ENCODE data around the gene NRXN3. TPM values are rescaled to one million over a fixed set of nuclear protein-coding genes. Genes with fewer than 3 reads are reported as not detected.

NRXN3 gene
- total RNA-seq, 1 donor from 2014 or later, result 18.0 TPM

DNA sequence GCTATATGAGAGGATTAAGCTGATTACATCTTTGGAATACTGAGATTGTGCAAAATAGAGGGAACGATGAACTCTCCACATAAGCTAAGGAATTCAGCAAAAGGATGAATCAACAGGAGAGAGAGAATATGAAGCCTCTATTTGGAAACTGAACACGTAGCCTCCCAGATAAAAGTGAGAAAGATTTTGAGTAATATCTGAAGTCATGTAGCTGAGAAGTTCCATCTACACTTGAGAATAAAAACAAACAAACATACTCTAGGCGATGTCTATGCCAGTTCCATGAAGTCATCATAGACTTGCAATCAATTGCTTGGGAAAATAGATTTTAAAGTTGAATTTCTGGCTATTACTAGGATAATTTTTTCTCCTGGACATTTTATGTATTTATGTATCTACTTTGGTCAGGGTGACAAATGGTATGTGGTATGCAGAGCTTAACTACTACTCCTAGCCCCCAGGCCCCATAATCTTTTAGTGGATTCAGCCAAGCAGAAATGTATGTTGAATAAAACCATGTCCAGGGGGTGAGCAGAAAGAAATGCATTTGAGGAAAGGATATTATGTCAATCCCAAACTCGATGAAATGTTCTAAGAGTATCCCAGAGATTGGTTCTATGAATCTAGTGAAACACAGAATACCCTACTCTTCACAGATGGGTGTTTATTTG is 1413.7 kb downstream of the NRXN3 start:
- Histone ChIP-seq H3K4me3 (ENCODE audit: insufficient read depth, low read depth, low read length) (peak overlapping the region; percentile 1), H3K27me3 (ENCODE audit: insufficient read depth, low read length) (no peaks in the 10 kb centered on the region), H3K9me3 (ENCODE audit: insufficient read depth, low read depth, low read length) (no peaks in the 10 kb centered on the region), H4K20me1 (ENCODE audit: insufficient read depth, low read length) (no peaks in the 10 kb centered on the region), H3K79me2 (ENCODE audit: insufficient read depth, low read length) (no peaks in the 10 kb centered on the region), H2AFZ (ENCODE audit: low read depth, low read length) (no peak overlapping the region), H3K27ac (ENCODE audit: low read depth, low read length) (peak overlapping the region; percentile 92), H3K4me2 (ENCODE audit: low read length) (peak overlapping the region; percentile 55), H3K36me3 (ENCODE audit: insufficient read depth, low read length) (no peaks in the 10 kb centered on the region), H3K9ac (ENCODE audit: low read length) (peak overlapping the region; percentile 69), H3K4me1 (ENCODE audit: insufficient read depth, low read length) (peaks cover 46% of the 10 kb centered on the region)
- FAIRE-seq, result no peak
- no peaks in the 10 kb centered on the region for H3K27me3 Mint-ChIP-seq (ENCODE audit: low read depth, unreplicated experiment)
- no peak overlapping the region for H3K4me3 Mint-ChIP-seq (ENCODE audit: unreplicated experiment)
- no peaks in the 10 kb centered on the region for H3K36me3 Mint-ChIP-seq (ENCODE audit: low read depth, unreplicated experiment)
- peak; percentile 86 for DNase-seq (ENCODE audit: low read depth)
- H3K27ac Mint-ChIP-seq (ENCODE audit: unreplicated experiment), result peak overlapping the region; percentile 90
- TF ChIP-seq, protein P1, sequence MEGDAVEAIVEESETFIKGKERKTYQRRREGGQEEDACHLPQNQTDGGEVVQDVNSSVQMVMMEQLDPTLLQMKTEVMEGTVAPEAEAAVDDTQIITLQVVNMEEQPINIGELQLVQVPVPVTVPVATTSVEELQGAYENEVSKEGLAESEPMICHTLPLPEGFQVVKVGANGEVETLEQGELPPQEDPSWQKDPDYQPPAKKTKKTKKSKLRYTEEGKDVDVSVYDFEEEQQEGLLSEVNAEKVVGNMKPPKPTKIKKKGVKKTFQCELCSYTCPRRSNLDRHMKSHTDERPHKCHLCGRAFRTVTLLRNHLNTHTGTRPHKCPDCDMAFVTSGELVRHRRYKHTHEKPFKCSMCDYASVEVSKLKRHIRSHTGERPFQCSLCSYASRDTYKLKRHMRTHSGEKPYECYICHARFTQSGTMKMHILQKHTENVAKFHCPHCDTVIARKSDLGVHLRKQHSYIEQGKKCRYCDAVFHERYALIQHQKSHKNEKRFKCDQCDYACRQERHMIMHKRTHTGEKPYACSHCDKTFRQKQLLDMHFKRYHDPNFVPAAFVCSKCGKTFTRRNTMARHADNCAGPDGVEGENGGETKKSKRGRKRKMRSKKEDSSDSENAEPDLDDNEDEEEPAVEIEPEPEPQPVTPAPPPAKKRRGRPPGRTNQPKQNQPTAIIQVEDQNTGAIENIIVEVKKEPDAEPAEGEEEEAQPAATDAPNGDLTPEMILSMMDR (IDR thresholded peaks at IDR 0.05; ENCODE audit: insufficient read depth, low read depth, low read length), result no peak
- no peak for TF ChIP-seq EZH2 (IDR thresholded peaks at IDR 0.05; ENCODE audit: insufficient read depth, low read length)
- no peaks in the 10 kb centered on the region for H3K9me3 Mint-ChIP-seq (ENCODE audit: unreplicated experiment)
- peaks cover 65% of the 10 kb centered on the region for H3K4me1 Mint-ChIP-seq (ENCODE audit: low read depth, unreplicated experiment)

DNA sequence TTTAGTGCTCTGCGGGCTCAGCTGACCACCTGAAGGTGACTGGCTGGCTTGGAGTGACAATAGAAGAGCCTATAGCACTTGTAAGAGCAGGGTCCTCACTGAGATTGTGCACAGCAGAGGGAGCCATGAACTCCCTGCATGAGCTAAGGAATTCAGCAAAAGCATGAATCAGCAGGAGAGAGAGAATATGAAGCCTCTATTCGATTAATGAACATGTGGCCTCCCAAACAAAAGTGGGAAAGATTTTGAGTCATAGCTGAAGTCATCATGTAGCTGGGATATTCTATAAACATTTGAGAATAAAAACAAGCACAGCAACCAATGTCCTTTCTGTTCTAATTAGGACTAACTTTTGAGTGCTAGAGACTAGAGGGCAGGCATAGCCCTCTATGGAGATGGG is 1414.5 kb downstream of the NRXN3 start:
- Histone ChIP-seq H3K9me3 (ENCODE audit: insufficient read depth, low read depth, low read length) (no peaks in the 10 kb centered on the region), H3K4me2 (ENCODE audit: low read length) (peak overlapping the region; percentile 55), H3K36me3 (ENCODE audit: insufficient read depth, low read length) (no peaks in the 10 kb centered on the region), H3K27me3 (ENCODE audit: insufficient read depth, low read length) (no peaks in the 10 kb centered on the region), H4K20me1 (ENCODE audit: insufficient read depth, low read length) (no peaks in the 10 kb centered on the region), H2AFZ (ENCODE audit: low read depth, low read length) (no peak overlapping the region), H3K4me1 (ENCODE audit: insufficient read depth, low read length) (peaks cover 46% of the 10 kb centered on the region), H3K9ac (ENCODE audit: low read length) (peak overlapping the region; percentile 71), H3K4me3 (ENCODE audit: insufficient read depth, low read depth, low read length) (peak overlapping the region; percentile 1), H3K79me2 (ENCODE audit: insufficient read depth, low read length) (no peaks in the 10 kb centered on the region), H3K27ac (ENCODE audit: low read depth, low read length) (peak overlapping the region; percentile 92)
- Mint-ChIP-seq H3K36me3 (ENCODE audit: low read depth, unreplicated experiment) (no peaks in the 10 kb centered on the region), H3K4me1 (ENCODE audit: low read depth, unreplicated experiment) (peaks cover 65% of the 10 kb centered on the region), H3K4me3 (ENCODE audit: unreplicated experiment) (no peak overlapping the region), H3K27me3 (ENCODE audit: low read depth, unreplicated experiment) (no peaks in the 10 kb centered on the region), H3K27ac (ENCODE audit: unreplicated experiment) (peak overlapping the region; percentile 90), H3K9me3 (ENCODE audit: unreplicated experiment) (no peaks in the 10 kb centered on the region)
- DNase-seq (ENCODE audit: low read depth) (peak; percentile 97), FAIRE-seq (peak; percentile 9)
- TF ChIP-seq EZH2 (IDR thresholded peaks at IDR 0.05; ENCODE audit: insufficient read depth, low read length), result no peak
- TF ChIP-seq, protein P1 (IDR thresholded peaks at IDR 0.05; ENCODE audit: insufficient read depth, low read depth, low read length), result peak; percentile 50

DNA sequence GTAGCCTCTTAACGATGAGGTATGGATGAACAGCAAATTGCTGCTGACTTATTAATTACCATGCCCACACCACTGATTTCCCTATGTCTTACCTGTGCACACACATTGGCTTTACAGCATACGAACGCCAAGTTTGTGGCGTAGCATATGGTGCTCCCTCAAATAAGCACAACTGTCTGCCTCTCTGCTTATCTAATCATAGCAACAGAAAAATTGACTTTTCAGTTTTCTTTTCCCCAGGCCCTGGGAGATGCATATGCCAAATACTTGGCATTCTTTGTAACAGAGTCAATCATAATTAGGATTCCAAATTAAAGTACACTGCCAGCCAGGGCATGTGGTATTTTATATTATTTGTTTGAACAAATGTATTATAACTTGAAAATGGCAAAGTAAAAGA is 1415.7 kb downstream of the NRXN3 start:
- H3K27ac ChIP-seq (ENCODE audit: low read depth, low read length), result peak overlapping the region; percentile 92

More for the DNA sequence above, 1415.7 kb downstream of the NRXN3 start:
- FAIRE-seq, result no peak
- Histone ChIP-seq H4K20me1 (ENCODE audit: insufficient read depth, low read length) (no peaks in the 10 kb centered on the region), H3K9ac (ENCODE audit: low read length) (peak overlapping the region; percentile 31), H3K4me2 (ENCODE audit: low read length) (peak overlapping the region; percentile 17), H3K4me3 (ENCODE audit: insufficient read depth, low read depth, low read length) (no peak overlapping the region), H3K4me1 (ENCODE audit: insufficient read depth, low read length) (peaks cover 41% of the 10 kb centered on the region), H3K36me3 (ENCODE audit: insufficient read depth, low read length) (no peaks in the 10 kb centered on the region), H3K27me3 (ENCODE audit: insufficient read depth, low read length) (no peaks in the 10 kb centered on the region), H3K9me3 (ENCODE audit: insufficient read depth, low read depth, low read length) (no peaks in the 10 kb centered on the region), H2AFZ (ENCODE audit: low read depth, low read length) (no peak overlapping the region), H3K79me2 (ENCODE audit: insufficient read depth, low read length) (no peaks in the 10 kb centered on the region)
- Mint-ChIP-seq H3K27ac (ENCODE audit: unreplicated experiment) (peak overlapping the region; percentile 90), H3K27me3 (ENCODE audit: low read depth, unreplicated experiment) (no peaks in the 10 kb centered on the region), H3K4me3 (ENCODE audit: unreplicated experiment) (no peak overlapping the region), H3K36me3 (ENCODE audit: low read depth, unreplicated experiment) (no peaks in the 10 kb centered on the region), H3K4me1 (ENCODE audit: low read depth, unreplicated experiment) (peaks cover 55% of the 10 kb centered on the region), H3K9me3 (ENCODE audit: unreplicated experiment) (peaks cover 4% of the 10 kb centered on the region)
- peak; percentile 76 for DNase-seq (ENCODE audit: low read depth)
- TF ChIP-seq, protein P1 (IDR thresholded peaks at IDR 0.05; ENCODE audit: insufficient read depth, low read depth, low read length), result no peak
- no peak for TF ChIP-seq EZH2 (IDR thresholded peaks at IDR 0.05; ENCODE audit: insufficient read depth, low read length)

Data from astrocyte (in vitro differentiated cells and primary cell).